ENCODE measurements around the gene AKR1C4. TPM values are rescaled to one million over a fixed set of nuclear protein-coding genes. Genes with fewer than 3 reads are reported as not detected.

Gene AKR1C4
- total RNA-seq, 1 experiment from 2014 or later = not detected

DNA sequence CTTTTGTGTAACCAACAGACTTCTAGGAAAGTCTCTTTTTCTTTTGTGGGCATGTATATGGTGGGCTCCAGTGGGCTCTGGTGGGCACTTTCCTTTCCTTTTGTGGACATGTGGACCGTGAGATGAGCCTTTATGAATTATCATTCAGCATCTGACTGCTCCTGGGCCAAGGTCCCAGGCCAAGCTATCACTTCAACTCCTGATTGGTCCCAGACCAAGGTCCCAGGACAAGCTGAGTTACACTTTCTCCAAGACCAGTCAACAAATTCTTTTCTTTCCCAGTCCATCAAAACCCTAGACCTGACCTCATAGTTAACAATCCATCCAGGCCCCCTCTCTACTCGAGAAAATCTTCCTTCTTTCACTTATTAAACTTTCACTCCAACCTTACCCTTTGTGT lies 12.7 kb upstream of the AKR1C4 start:
- BruUV-seq (replicated peaks) = no TSS peak
- TF ChIP-seq TCF7L2 (IDR thresholded peaks at IDR 0.05; ENCODE audit: low read depth, low read length) = no peak
- TF ChIP-seq POLR2AphosphoS5 (IDR thresholded peaks at IDR 0.05; ENCODE audit: low read depth, low read length) = no peak
- TF ChIP-seq CTCF (IDR thresholded peaks at IDR 0.05) = no peak
- TF ChIP-seq REST (IDR thresholded peaks at IDR 0.05; ENCODE audit: insufficient read depth in 1 of 2, low read depth in 2 of 2, low read length in 1 of 2) = no peak
- no peak for TF ChIP-seq SIN3A (IDR thresholded peaks at IDR 0.05; ENCODE audit: borderline replicate concordance, insufficient read depth, low read depth, low read length)
- Histone ChIP-seq H3K36me3 (ENCODE audit: control insufficient read depth, insufficient read depth, low read length) (no peaks in the 10 kb centered on the region), H3K27ac (ENCODE audit: low read length) (no peak overlapping the region), H3K4me3 (ENCODE audit: low read depth in 2 of 2, low read length in 2 of 2) (no peak overlapping the region), H3K4me1 (ENCODE audit: control insufficient read depth, insufficient read depth, low read length) (no peaks in the 10 kb centered on the region), H3K9me3 (ENCODE audit: control insufficient read depth, insufficient read depth, low read depth, low read length) (no peaks in the 10 kb centered on the region), H3K27me3 (ENCODE audit: control insufficient read depth, insufficient read depth, low read length) (no peaks in the 10 kb centered on the region)
- CTCF ChIA-PET = no interaction called here
- in situ Hi-C loops (cut with HindIII; ENCODE audit: low pct_unique_long_range_greater_than_20kb, low sequenced_read_pairs) (no loop called here), intact Hi-C loops (cut with micrococcal nuclease; ENCODE audit: unreplicated experiment) (no loop called here)
- ATAC-seq (no peak), DNase-seq (ENCODE audit: low read depth, low spot score) (no peak)
- POLR2A ChIA-PET = no interaction called here

DNA sequence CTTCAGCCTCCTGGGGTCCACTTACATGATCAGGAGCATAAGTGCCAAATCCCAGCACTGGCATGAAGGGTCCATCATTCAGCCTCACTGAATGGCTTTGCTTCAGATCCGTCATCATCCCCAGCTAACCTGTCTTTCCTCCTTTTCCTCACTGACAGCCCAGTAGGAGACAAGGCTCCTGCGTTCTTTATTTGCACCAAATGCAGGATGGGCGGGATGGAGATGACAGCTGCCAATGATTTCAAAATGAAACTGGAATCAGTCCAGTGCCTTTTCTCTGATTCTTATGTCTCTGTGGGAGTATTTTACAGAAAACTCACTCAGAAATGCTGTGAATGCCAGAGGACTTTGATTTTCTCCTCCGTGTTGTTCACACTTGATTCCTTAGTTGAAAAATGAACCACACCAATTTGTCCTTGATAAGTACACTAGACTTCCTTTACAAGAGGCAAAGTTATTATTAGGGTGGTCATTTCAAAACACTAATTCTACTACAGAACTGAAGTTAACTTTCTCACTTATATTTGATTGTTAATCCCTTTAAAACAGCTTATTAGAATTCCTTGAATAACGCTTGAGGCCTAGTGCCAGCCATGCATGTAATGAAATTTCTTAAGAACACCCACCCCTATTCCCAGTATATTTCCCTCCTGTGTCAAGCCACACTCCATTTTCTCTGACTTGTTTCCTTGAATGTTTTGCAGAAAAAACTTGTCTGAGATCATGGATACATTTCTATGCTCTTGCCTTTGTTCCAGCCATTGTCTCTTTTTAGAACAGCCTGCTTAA lies 11.5 kb upstream of the AKR1C4 start, which contains the start of gene AKR1C8:
AKR1C8 (minus strand) TSS at position 164 of the 789 bp plus-strand sequence; CDS start at position 118, 46 bp downstream.
- no TSS peak for BruUV-seq (replicated peaks)

More for the DNA sequence above, 11.5 kb upstream of the AKR1C4 start, which contains the start of gene AKR1C8:
- H3K4me3 ChIP-seq (ENCODE audit: low read depth in 2 of 2, low read length in 2 of 2) = no peak within 1 kb of the TSS
- TF ChIP-seq CTCF (IDR thresholded peaks at IDR 0.05) (no peak), POLR2AphosphoS5 (IDR thresholded peaks at IDR 0.05; ENCODE audit: low read depth, low read length) (no peak), SIN3A (IDR thresholded peaks at IDR 0.05; ENCODE audit: borderline replicate concordance, insufficient read depth, low read depth, low read length) (no peak)
- no peaks in the 10 kb centered on the region for H3K4me1 ChIP-seq (ENCODE audit: control insufficient read depth, insufficient read depth, low read length)
- H3K27me3 ChIP-seq (ENCODE audit: control insufficient read depth, insufficient read depth, low read length) = no peaks in the 10 kb centered on the region
- POLR2A ChIA-PET = no interaction called here
- H3K36me3 ChIP-seq (ENCODE audit: control insufficient read depth, insufficient read depth, low read length) = no peaks in the 10 kb centered on the region
- DNase-seq (ENCODE audit: low read depth, low spot score) (no peak), ATAC-seq (no peak)
- CTCF ChIA-PET = no interaction called here
- no peak within 1 kb of the TSS for H3K27ac ChIP-seq (ENCODE audit: low read length)
- in situ Hi-C loops (cut with HindIII; ENCODE audit: low pct_unique_long_range_greater_than_20kb, low sequenced_read_pairs) (no loop called here), intact Hi-C loops (cut with micrococcal nuclease; ENCODE audit: unreplicated experiment) (no loop called here)
- H3K9me3 ChIP-seq (ENCODE audit: control insufficient read depth, insufficient read depth, low read depth, low read length) = no peaks in the 10 kb centered on the region

Measured in Panc1 (cell line).